ENCODE measurements around the gene DGCR6L.
"Not testable (repeated sequence)": the region's sequence is repeated elsewhere in the genome, so short reads cannot be mapped to it uniquely, and the experiment has no call there.

Gene DGCR6L

GRCh38 chr22:20308806-20309650, 10.8 kb downstream of the DGCR6L start:
- not testable (repeated sequence) for DNase-seq

GRCh38 chr22:20307448-20308447, 12.1 kb downstream of the DGCR6L start:
- not testable (repeated sequence) for DNase-seq

- DNase-seq = not testable (repeated sequence)
Measured at GRCh38 chr22:20306646-20307447, 13.0 kb downstream of the DGCR6L start.

GRCh38 chr22:20305894-20306645, 13.8 kb downstream of the DGCR6L start:
- DNase-seq = no peak

- DNase-seq = not testable (repeated sequence)
Measured at GRCh38 chr22:20305230-20305893, 14.5 kb downstream of the DGCR6L start.

GRCh38 chr22:20304646-20305045, 15.2 kb downstream of the DGCR6L start:
- no peak for DNase-seq

GRCh38 chr22:20303229-20303534, 16.7 kb downstream of the DGCR6L start:
- DNase-seq = not testable (repeated sequence)

- no peak for DNase-seq
Measured at GRCh38 chr22:20302438-20303228, 17.2 kb downstream of the DGCR6L start.

- DNase-seq = no peak
Measured at GRCh38 chr22:20299746-20300136, 20.1 kb downstream of the DGCR6L start.

GRCh38 chr22:20298803-20299745, 20.8 kb downstream of the DGCR6L start:
- DNase-seq = peak; percentile 77 to 83

- no peak for DNase-seq
Measured at GRCh38 chr22:20298110-20298802, 21.6 kb downstream of the DGCR6L start.

- no peak for DNase-seq
Measured at GRCh38 chr22:20297414-20298109, 22.3 kb downstream of the DGCR6L start.

- DNase-seq = no peak
Measured at GRCh38 chr22:20296598-20296997, 23.3 kb downstream of the DGCR6L start.

- no peak for DNase-seq
Measured at GRCh38 chr22:20295262-20296064, 24.4 kb downstream of the DGCR6L start.

GRCh38 chr22:20292673-20293232, 27.1 kb downstream of the DGCR6L start:
- DNase-seq = no peak

- no peak for DNase-seq
Measured at GRCh38 chr22:20292108-20292507, 27.8 kb downstream of the DGCR6L start.

- no peak for DNase-seq
Measured at GRCh38 chr22:20291604-20292063, 28.2 kb downstream of the DGCR6L start.

Data from inflammatory macrophage (primary cell).